Measurements from ENCODE around the gene CDHR2. TPM values are rescaled to one million over a fixed set of nuclear protein-coding genes. Genes with fewer than 3 reads are reported as not detected.
A peak's percentile ranks its signal among the peaks of the same experiment; 100 is the strongest.

The CDHR2 gene
- total RNA-seq, 2 donors from 2014 or later, result 0.37 to 0.89 TPM

GRCh38 chr5:176529741-176530141 lies 19.4 kb upstream of the CDHR2 start:
- Histone ChIP-seq H3K4me3 (ENCODE audit: low read length) (no peak overlapping the region), H3K9ac (ENCODE audit: extremely low read depth, low read length, poor library complexity, severe bottlenecking) (no peak overlapping the region), H3K36me3 (ENCODE audit: control insufficient read depth, insufficient read depth, low read length) (peaks cover 64% of the 10 kb centered on the region), H3K9me3 (ENCODE audit: control insufficient read depth, low read length) (no peaks in the 10 kb centered on the region), H3K27ac (ENCODE audit: low read depth, low read length) (no peak overlapping the region), H3K4me1 (ENCODE audit: control insufficient read depth, insufficient read depth, low read length) (peaks cover 5% of the 10 kb centered on the region), H3K27me3 (ENCODE audit: control insufficient read depth, insufficient read depth, low read length, poor library complexity, severe bottlenecking) (no peaks in the 10 kb centered on the region)
- Mint-ChIP-seq H3K9me3 (no peaks in the 10 kb centered on the region), H3K36me3 (ENCODE audit: low read depth) (peaks cover 55% of the 10 kb centered on the region), H3K27me3 (ENCODE audit: insufficient read depth) (no peaks in the 10 kb centered on the region), H3K4me3 (no peak overlapping the region), H3K27ac (no peak overlapping the region), H3K4me1 (peaks cover 6% of the 10 kb centered on the region)
- 93 to 94% methylated on average over 3 to 8 of the region's 11 CpGs for WGBS, 2 experiments (ENCODE audit: insufficient coverage in 1 of 2, insufficient read length in 1 of 2)
- no peak for TF ChIP-seq CTCF (conservative IDR thresholded peaks at IDR 0.05)
- DNase-seq, result peak; percentile 44

- H3K27me3 Mint-ChIP-seq (ENCODE audit: insufficient read depth), result no peaks in the 10 kb centered on the region
- Histone ChIP-seq H3K27ac (ENCODE audit: low read depth, low read length) (no peak overlapping the region), H3K27me3 (ENCODE audit: control insufficient read depth, insufficient read depth, low read length, poor library complexity, severe bottlenecking) (no peaks in the 10 kb centered on the region), H3K36me3 (ENCODE audit: control insufficient read depth, insufficient read depth, low read length) (peaks cover 66% of the 10 kb centered on the region), H3K4me3 (ENCODE audit: low read length) (no peak overlapping the region), H3K4me1 (ENCODE audit: control insufficient read depth, insufficient read depth, low read length) (peaks cover 10% of the 10 kb centered on the region), H3K9ac (ENCODE audit: extremely low read depth, low read length, poor library complexity, severe bottlenecking) (no peak overlapping the region), H3K9me3 (ENCODE audit: control insufficient read depth, low read length) (no peaks in the 10 kb centered on the region)
- H3K36me3 Mint-ChIP-seq (ENCODE audit: low read depth), result peaks cover 54% of the 10 kb centered on the region
- no peaks in the 10 kb centered on the region for H3K9me3 Mint-ChIP-seq
- peaks cover 14% of the 10 kb centered on the region for H3K4me1 Mint-ChIP-seq
- no peak overlapping the region for H3K4me3 Mint-ChIP-seq
- WGBS, 2 experiments (ENCODE audit: insufficient coverage in 1 of 2, insufficient read length in 1 of 2), result 96 to 98% methylated on average over 8 to 26 of the region's 28 CpGs
- no peak for TF ChIP-seq CTCF (conservative IDR thresholded peaks at IDR 0.05)
- DNase-seq, result peak; percentile 43
- H3K27ac Mint-ChIP-seq, result no peak overlapping the region
Observed at GRCh38 chr5:176530393-176530982, 18.7 kb upstream of the CDHR2 start.

- H3K4me3 ChIP-seq (ENCODE audit: low read length), result no peak overlapping the region
- Mint-ChIP-seq H3K4me3 (no peak overlapping the region), H3K27me3 (ENCODE audit: insufficient read depth) (no peaks in the 10 kb centered on the region), H3K36me3 (ENCODE audit: low read depth) (peaks cover 49% of the 10 kb centered on the region), H3K4me1 (peaks cover 14% of the 10 kb centered on the region), H3K27ac (no peak overlapping the region), H3K9me3 (no peaks in the 10 kb centered on the region)
- peaks cover 63% of the 10 kb centered on the region for H3K36me3 ChIP-seq (ENCODE audit: control insufficient read depth, insufficient read depth, low read length)
- H3K4me1 ChIP-seq (ENCODE audit: control insufficient read depth, insufficient read depth, low read length), result peaks cover 10% of the 10 kb centered on the region
- 93 to 94% methylated on average over 17 to 24 of the region's 24 CpGs for WGBS, 2 experiments (ENCODE audit: insufficient coverage in 1 of 2, insufficient read length in 1 of 2)
- no peak overlapping the region for H3K27ac ChIP-seq (ENCODE audit: low read depth, low read length)
- H3K9me3 ChIP-seq (ENCODE audit: control insufficient read depth, low read length), result no peaks in the 10 kb centered on the region
- H3K9ac ChIP-seq (ENCODE audit: extremely low read depth, low read length, poor library complexity, severe bottlenecking), result no peak overlapping the region
- no peaks in the 10 kb centered on the region for H3K27me3 ChIP-seq (ENCODE audit: control insufficient read depth, insufficient read depth, low read length, poor library complexity, severe bottlenecking)
- peak; percentile 45 for DNase-seq
- TF ChIP-seq CTCF (conservative IDR thresholded peaks at IDR 0.05), result no peak
Observed at GRCh38 chr5:176530983-176531901, 17.9 kb upstream of the CDHR2 start.

Measured in endodermal cell (in vitro differentiated cells).